ENCODE data around the gene CAMKK2. TPM values are rescaled to one million over a fixed set of nuclear protein-coding genes. Genes with fewer than 3 reads are reported as not detected.
"Not testable (repeated sequence)": the region's sequence is repeated elsewhere in the genome, so short reads cannot be mapped to it uniquely, and the experiment has no call there.

The CAMKK2 gene
- total RNA-seq, 1 experiment from 2014 or later, result 5.6 TPM

DNA sequence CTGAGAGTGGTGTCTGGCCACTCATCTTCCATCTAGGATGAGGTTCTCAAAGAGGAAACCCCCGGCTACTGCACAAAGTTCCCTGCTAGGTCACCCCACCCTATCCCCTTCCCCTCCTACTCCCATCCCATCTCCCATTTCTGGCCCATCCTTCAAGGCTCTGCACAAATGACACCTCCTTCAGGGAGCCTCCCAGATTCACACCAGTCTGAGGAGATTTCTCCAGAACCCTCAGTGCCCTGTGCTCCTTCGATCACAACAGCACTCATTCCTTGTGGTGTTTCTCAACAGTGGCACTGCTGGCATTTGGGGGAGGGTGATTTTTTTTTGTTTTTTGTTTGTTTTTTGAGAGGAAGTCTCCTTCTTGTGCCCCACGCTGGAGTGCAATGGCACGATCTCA, 2.9 kb downstream of the CAMKK2 start:
- no peaks in the 10 kb centered on the region for H3K27me3 ChIP-seq (replicated peaks)
- no peak for DNase-seq (ENCODE audit: low read depth in 1 of 2, low spot score in 2 of 2)
- H3K9me3 ChIP-seq (replicated peaks), result no peaks in the 10 kb centered on the region
- H3K36me3 ChIP-seq, result peaks cover 4% of the 10 kb centered on the region
- peaks cover 11% of the 10 kb centered on the region for H3K4me1 ChIP-seq (replicated peaks)
- no peak overlapping the region for H3K27ac ChIP-seq
- no peak overlapping the region for H3K4me3 ChIP-seq

DNA sequence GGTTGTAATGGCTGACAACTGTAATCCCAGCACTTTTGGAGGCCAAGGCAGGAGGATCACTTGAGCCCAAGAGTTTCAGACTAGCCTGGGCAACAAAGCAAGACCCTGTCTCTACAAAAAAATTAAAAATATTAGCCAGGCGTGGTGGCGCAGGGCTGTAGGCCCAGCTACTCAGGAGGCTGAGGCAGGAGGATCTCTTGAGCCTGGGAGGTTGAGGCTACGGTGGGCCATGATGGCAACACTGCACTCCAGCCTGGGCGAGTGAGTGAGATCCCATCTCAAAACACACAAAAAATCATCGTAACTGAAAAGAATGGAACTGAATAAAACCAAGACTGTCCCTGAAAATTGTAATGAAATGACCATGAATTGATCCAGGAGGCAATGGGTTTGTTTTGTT, 6.1 kb downstream of the CAMKK2 start:
- DNase-seq (ENCODE audit: low read depth in 1 of 2, low spot score in 2 of 2), result no peak
- no peaks in the 10 kb centered on the region for H3K9me3 ChIP-seq (replicated peaks)

DNA sequence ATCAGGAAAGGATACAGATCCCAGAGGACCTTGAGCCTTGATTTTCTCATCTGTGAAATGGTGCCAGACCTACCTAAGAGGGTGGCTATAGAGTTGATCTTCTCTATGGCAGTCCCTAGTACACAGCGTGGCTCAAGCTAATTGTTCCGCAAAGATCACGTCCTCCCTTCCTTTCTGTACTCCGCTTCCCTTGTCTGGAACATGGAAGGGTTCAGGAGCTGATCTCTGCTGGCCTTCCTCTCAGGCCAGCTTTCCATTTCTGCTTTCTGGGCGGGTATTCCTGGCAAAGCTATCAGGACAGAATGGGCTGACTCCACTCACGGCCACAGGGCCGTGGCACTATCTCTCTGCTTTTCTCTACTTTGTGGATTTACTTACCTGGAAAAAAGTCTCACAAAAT, 6.5 kb downstream of the CAMKK2 start:
- H3K27me3 ChIP-seq (replicated peaks), result no peaks in the 10 kb centered on the region
- H3K4me1 ChIP-seq (replicated peaks), result no peaks in the 10 kb centered on the region
- no peaks in the 10 kb centered on the region for H3K9me3 ChIP-seq (replicated peaks)
- H3K4me3 ChIP-seq, result no peak overlapping the region
- no peak overlapping the region for H3K27ac ChIP-seq
- no peaks in the 10 kb centered on the region for H3K36me3 ChIP-seq
- DNase-seq (ENCODE audit: low read depth in 1 of 2, low spot score in 2 of 2), result no peak

More for the DNA sequence above, 6.1 kb downstream of the CAMKK2 start:
- Histone ChIP-seq H3K27ac (no peak overlapping the region), H3K4me1 (replicated peaks) (peaks cover under 1% of the 10 kb centered on the region), H3K4me3 (no peak overlapping the region), H3K27me3 (replicated peaks) (no peaks in the 10 kb centered on the region), H3K36me3 (no peaks in the 10 kb centered on the region)

DNA sequence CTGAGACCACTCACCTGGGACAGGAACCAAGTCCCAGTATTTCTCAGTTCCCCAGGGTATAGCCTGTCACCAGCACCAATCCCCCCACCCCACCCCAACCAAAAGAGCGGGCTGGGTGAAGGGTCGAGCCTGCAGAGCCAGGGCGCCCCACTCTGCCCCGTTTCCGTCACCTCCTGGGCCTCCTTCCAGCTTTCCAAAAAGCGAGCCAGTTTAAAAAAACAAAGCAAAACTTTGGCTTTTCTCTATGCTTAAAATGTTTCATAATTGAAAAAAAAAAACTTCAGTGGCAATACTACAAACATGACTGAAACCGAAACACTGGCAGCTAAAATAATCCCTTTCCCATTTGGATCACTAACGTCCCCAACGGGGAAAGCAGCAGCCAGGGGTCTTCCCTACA, 7.5 kb downstream of the CAMKK2 start:
- peaks cover 5% of the 10 kb centered on the region; the same call in 1 of the 2 replicates for H3K4me1 ChIP-seq (replicated peaks)
- H3K27me3 ChIP-seq (replicated peaks), result no peaks in the 10 kb centered on the region
- H3K27ac ChIP-seq, result no peak overlapping the region
- DNase-seq (ENCODE audit: low read depth in 1 of 2, low spot score in 2 of 2), result no peak
- no peaks in the 10 kb centered on the region for H3K36me3 ChIP-seq
- no peaks in the 10 kb centered on the region for H3K9me3 ChIP-seq (replicated peaks)
- no peak overlapping the region for H3K4me3 ChIP-seq

DNA sequence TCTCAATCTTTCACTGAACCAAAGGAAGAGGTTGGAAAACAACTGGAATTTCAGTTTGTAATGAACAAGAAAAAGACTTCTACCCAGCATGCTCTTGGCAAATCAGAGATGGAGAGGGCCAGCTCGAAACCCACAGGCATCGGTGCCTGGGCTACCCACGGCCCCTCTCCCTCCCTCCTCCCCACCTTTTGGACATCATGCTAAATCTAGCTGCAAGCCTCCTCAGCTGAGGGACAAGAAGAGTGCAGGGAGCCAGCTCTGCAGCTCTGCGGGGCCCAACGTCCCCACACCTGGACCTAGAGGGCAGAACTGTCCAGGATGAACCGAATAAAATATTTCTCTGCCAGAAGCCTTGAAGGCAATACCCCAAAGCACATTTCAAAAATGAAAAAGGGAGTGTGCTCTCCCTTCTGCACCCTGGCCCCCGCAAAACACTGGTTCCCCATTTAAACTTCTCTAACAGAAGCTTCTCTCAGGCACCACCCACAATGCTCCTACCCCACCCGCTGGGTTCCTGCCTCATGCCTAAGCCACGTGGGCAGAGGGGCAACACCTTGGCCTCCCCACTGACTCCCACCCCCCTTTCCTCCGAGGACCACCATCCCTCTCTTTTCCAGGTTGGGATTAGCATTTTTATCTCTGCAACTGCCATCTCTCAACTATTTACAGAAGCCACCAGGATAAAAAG, 8.2 kb downstream of the CAMKK2 start:
- Histone ChIP-seq H3K36me3 (no peaks in the 10 kb centered on the region), H3K27ac (no peak overlapping the region), H3K4me1 (replicated peaks) (peaks cover 5% of the 10 kb centered on the region; the same call in 1 of the 2 replicates), H3K27me3 (replicated peaks) (no peaks in the 10 kb centered on the region), H3K4me3 (no peak overlapping the region), H3K9me3 (replicated peaks) (no peaks in the 10 kb centered on the region)
- no peak for DNase-seq (ENCODE audit: low read depth in 1 of 2, low spot score in 2 of 2)

DNA sequence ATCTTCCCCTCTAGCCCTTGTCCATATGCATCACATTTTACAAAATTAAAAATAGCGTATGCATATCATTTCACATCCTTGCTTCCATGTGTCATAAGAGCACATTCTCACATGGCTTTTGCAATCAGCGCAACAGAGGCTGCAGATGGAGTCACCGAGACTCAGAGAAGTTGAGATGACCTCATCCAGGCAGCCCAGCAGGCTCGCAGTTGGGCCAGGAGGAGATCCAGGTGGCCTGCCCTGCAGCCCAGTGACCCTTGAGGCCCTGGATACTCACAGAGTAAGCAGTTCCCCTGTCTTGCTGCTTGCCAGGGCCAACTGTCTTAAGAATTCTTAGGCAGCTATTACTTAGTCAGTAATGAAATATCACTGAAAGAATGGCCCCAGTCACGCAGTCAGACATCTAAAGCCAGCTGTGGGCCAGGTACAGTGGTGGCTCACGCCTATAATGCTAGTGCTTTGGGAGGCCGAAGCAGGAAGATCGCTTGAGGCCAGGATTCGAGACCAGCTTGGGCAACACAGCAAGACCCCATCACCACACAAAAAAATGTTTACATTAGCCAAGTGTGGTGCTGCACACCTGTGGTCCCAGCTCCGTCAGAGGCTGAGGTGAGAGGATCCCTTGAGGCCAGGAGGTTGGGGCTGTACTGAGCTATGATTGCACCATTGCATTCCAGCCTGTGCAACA, 9.1 kb downstream of the CAMKK2 start:
- Histone ChIP-seq H3K27me3 (replicated peaks) (no peaks in the 10 kb centered on the region), H3K4me1 (replicated peaks) (peaks cover 5% of the 10 kb centered on the region; the same call in 1 of the 2 replicates), H3K36me3 (no peaks in the 10 kb centered on the region), H3K4me3 (no peak overlapping the region), H3K9me3 (replicated peaks) (no peaks in the 10 kb centered on the region), H3K27ac (no peak overlapping the region)
- no peak for DNase-seq (ENCODE audit: low read depth in 1 of 2, low spot score in 2 of 2)

DNA sequence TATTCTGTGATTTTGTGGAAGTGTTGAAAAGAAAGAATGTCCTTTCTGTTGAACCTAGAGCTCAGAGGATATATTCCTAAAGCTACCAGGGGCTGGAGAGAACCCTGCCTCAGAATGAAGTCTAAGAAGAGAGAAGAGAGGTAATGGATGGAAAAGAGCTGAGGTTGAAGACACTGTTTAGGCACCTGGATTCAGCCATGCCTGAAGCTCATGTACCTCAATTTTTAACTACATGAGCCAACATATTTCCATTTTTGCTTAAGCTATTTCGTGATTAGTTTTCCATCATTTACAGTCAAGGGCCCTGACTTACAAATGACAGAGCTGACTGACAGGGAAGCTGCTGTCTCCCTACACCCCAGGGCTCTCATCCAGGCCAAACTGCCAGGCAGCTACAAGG, 10.7 kb downstream of the CAMKK2 start:
- Histone ChIP-seq H3K36me3 (no peaks in the 10 kb centered on the region), H3K9me3 (replicated peaks) (no peaks in the 10 kb centered on the region), H3K27me3 (replicated peaks) (no peaks in the 10 kb centered on the region), H3K27ac (no peak overlapping the region), H3K4me3 (no peak overlapping the region), H3K4me1 (replicated peaks) (peaks cover 5% of the 10 kb centered on the region; the same call in 1 of the 2 replicates)
- DNase-seq (ENCODE audit: low read depth in 1 of 2, low spot score in 2 of 2), result no peak

DNA sequence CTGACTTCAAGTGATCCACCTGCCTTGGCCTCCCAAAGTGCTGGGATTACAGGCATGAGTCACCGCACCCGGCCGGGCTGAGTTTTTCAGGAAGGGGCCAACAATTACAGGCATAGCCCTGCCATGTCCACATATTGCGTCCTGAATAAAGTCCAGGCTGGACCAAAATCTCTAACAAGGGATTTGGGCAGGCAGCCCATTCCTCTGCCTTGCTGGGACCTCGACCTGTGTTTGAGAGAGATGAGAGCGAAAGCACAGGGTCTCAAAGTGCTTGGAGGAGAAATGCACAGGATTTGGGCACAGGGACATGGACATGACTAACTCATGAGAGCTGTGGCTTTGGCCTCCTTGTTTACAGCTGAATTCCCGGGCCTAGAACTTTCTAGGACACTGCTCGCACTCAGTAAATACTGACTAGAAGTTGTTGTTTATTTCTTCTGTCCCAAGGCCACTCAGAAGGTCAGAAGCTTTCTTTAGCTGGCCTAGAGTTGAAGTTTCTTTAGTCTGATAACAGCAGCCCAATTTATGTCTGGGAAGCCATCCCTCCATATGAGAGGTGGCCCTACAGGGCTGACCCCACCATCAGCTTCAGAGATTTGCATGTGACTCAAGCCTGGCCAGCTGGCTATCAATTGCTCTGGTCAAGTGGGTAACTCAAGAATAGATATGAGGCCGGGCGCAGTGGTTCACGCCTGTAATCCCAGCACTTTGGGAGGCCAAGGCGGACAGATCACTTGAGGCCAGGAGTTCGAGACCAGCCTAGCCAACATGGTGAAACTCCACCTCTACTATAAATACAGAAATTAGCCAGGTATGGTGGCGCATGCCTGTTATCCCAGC, 11.7 kb downstream of the CAMKK2 start:
- DNase-seq (ENCODE audit: low read depth in 1 of 2, low spot score in 2 of 2), result no peak
- Histone ChIP-seq H3K4me1 (replicated peaks) (peaks cover 5% of the 10 kb centered on the region; the same call in 1 of the 2 replicates), H3K27me3 (replicated peaks) (no peaks in the 10 kb centered on the region), H3K27ac (no peak overlapping the region), H3K9me3 (replicated peaks) (no peaks in the 10 kb centered on the region), H3K4me3 (no peak overlapping the region), H3K36me3 (no peaks in the 10 kb centered on the region)

DNA sequence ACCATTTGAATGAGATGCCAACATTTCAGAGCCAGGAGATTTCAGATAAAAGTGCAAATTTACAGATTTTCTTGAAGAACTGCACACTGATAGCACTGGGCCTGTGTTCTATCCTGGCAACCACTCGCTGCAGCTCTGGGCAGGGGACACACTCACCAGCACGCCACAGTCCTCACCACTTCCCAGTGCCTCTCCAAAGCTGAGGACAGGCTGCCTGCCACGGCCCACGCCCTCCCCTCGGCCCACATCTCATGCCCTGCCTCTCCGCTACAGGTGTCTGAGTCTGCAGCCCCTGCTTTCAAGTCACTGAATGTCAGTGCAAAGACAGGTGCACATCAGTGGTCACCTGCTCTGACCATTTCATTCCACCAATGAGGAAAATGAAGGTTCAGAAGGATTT, 12.7 kb downstream of the CAMKK2 start:
- Histone ChIP-seq H3K9me3 (replicated peaks) (no peaks in the 10 kb centered on the region), H3K27me3 (replicated peaks) (no peaks in the 10 kb centered on the region), H3K36me3 (no peaks in the 10 kb centered on the region), H3K4me3 (no peak overlapping the region), H3K27ac (no peak overlapping the region), H3K4me1 (replicated peaks) (peaks cover 12% of the 10 kb centered on the region)
- no peak for DNase-seq (ENCODE audit: low read depth in 1 of 2, low spot score in 2 of 2)

DNA sequence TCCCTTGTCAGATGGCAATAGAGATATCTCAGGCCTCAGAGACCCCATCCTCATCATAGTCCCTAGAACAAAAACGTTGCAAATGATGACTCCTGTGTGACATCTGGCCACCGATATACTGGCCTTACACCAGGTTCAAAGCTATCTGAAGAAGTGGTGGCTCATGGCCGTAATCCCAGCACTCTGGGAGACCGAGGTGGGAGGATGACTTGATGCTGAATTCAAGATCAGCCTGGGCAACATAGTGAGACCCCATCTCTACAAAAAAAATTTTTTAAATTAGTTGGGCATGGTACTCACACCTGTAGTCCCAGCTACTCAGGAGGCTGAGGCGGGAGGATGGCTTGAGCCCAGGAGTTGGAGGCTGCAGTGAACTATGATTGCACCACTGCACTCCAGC, 13.1 kb downstream of the CAMKK2 start:
- no peaks in the 10 kb centered on the region for H3K27me3 ChIP-seq (replicated peaks)
- no peak for DNase-seq (ENCODE audit: low read depth in 1 of 2, low spot score in 2 of 2)
- H3K36me3 ChIP-seq, result no peaks in the 10 kb centered on the region

DNA sequence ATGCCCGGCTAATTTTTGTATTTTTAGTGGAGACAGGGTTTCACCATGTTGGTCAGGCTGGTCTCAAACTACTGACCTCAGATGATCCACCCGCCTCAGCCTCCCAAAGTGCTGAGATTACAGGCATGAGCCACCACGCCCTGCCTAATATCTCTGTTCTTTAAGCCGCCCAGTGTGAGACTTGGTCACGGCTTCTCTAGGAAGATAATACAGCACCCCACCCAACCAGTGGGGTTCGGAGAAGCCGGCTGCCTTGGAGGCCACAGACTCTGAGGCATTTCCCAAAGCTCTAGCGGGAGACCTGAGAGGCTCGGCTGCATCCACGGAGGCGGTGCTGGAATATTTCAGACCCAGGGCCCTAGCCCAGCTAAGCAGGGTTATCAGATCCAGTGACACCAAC, 13.6 kb downstream of the CAMKK2 start:
- H3K27ac ChIP-seq; H3K27me3 ChIP-seq (replicated peaks); H3K4me3 ChIP-seq; H3K9me3 ChIP-seq (replicated peaks); H3K36me3 ChIP-seq; DNase-seq (ENCODE audit: low read depth in 1 of 2, low spot score in 2 of 2): not testable (repeated sequence)
- H3K4me1 ChIP-seq (replicated peaks), result peaks cover 16% of the 10 kb centered on the region

More for the DNA sequence above, 13.1 kb downstream of the CAMKK2 start:
- Histone ChIP-seq H3K9me3 (replicated peaks) (no peaks in the 10 kb centered on the region), H3K4me1 (replicated peaks) (peaks cover 16% of the 10 kb centered on the region), H3K27ac (no peak overlapping the region), H3K4me3 (no peak overlapping the region)

DNA sequence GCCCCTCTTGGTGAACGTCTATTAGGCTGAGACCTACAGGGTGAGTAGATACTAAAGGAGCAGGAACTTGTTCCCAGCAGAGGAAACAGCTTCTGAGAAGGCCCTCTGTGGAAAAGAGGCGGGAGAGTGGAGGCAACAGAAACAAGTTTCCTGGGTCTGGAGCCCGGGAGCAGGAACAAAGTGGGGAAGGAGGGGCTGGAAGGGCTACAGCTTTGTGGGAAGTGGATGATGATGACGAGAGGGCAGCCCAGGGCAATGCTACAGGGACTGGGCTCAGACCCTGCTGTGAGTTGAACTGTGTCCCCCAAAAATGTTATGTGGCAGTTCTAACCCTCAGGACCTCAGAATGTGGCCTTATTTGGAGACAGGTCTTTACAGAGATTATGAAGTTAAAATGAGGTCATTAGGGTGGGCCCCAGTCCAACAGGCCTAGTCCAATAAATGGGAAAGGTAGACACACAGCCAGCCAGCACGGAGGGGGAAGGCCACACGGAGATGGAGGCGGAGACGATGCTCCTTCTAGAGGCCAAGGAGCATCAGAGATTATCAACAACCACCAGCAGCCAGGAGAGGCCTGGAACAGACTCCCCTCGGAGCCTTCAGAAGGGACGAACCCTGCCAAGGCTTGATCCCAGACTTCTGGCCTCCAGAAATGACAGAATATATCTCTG, 14.3 kb downstream of the CAMKK2 start:
- no peak overlapping the region for H3K27ac ChIP-seq
- no peaks in the 10 kb centered on the region for H3K36me3 ChIP-seq
- no peak for DNase-seq (ENCODE audit: low read depth in 1 of 2, low spot score in 2 of 2)
- no peaks in the 10 kb centered on the region for H3K9me3 ChIP-seq (replicated peaks)
- peaks cover 19% of the 10 kb centered on the region for H3K4me1 ChIP-seq (replicated peaks)
- H3K4me3 ChIP-seq, result no peak overlapping the region
- no peaks in the 10 kb centered on the region for H3K27me3 ChIP-seq (replicated peaks)

DNA sequence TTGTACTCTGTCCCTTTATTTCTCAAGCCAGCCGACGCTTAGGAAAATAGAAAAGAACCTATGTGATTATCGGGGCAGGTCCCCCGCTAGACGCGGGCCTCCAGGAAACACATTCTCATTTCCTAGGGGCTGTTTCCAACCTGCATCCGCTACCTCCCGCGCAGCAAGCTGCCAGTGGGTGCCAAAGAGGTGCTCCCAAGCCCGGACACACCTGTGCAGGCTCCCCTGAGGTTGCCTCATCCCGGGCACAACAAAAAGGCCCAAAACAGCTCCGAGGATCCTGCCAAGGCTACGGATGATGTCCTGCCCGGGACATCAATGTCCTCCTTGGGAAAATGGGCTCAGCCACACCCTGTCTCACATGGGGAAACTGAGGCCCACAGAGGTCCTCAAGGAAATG, 15.4 kb downstream of the CAMKK2 start:
- not testable (repeated sequence) for DNase-seq (ENCODE audit: low read depth in 1 of 2, low spot score in 2 of 2); H3K36me3 ChIP-seq; H3K4me3 ChIP-seq; H3K9me3 ChIP-seq (replicated peaks); H3K27ac ChIP-seq; H3K27me3 ChIP-seq (replicated peaks)
- peaks cover 29% of the 10 kb centered on the region for H3K4me1 ChIP-seq (replicated peaks)
